ACC112 (cell line): Measurements from ENCODE around the gene MTCL3.

Experiments used
- H2AFZ ChIP-seq: fragments of 200-600 bp; sonication (generic); one replicate; pipeline ENCODE4 v1.6.0; 2017; ENCODE audit warnings: antibody characterized with exemption, low read length; ENCODE audit not compliant: unreplicated experiment
- H3K27ac ChIP-seq: fragments of 200-600 bp; sonication (generic); 2 replicates; pipeline ENCODE4 v1.5.1; 2014; ENCODE audit warnings: low read depth, mild to moderate bottlenecking, antibody characterized with exemption, low read length, moderate library complexity
- H3K27me3 ChIP-seq: fragments of 200-600 bp; sonication (generic); 2 replicates; pipeline ENCODE4 v1.6.1; 2014; ENCODE audit warnings: mild to moderate bottlenecking, antibody characterized with exemption, low read length, moderate library complexity, mixed read lengths; ENCODE audit not compliant: insufficient read depth
- H3K36me3 ChIP-seq: fragments of 200-600 bp; sonication (generic); 2 replicates; pipeline ENCODE4 v1.6.1; 2016; ENCODE audit warnings: mild to moderate bottlenecking, antibody characterized with exemption, low read length, moderate library complexity, mixed read lengths; ENCODE audit not compliant: insufficient read depth
- H3K4me1 ChIP-seq: fragments of 200-600 bp; sonication (generic); one replicate; pipeline ENCODE4 v1.6.1; 2016; ENCODE audit warnings: low read length, mixed read lengths; ENCODE audit not compliant: insufficient read depth, unreplicated experiment, control insufficient read depth
- H3K4me3 ChIP-seq: fragments of 200-600 bp; sonication (generic); 2 replicates; pipeline ENCODE4 v1.5.1; 2014; ENCODE audit warnings: mild to moderate bottlenecking, low read depth, low read length
- H3K79me2 ChIP-seq: fragments of 200-600 bp; sonication (generic); one replicate; pipeline ENCODE4 v1.6.0; 2016; ENCODE audit warnings: low read length; ENCODE audit not compliant: control insufficient read depth, unreplicated experiment, insufficient read depth

Gene MTCL3

GRCh38 chr6:127518710-127519468 lies at the start of gene MTCL3:
TSS of gene MTCL3 (minus strand) at chr6:127519335.
- H3K4me1 ChIP-seq: no peaks in the 10 kb centered on the region
- no peaks in the 10 kb centered on the region for H3K79me2 ChIP-seq
- no peaks in the 10 kb centered on the region for H3K36me3 ChIP-seq
- peak within 1 kb of the TSS; percentile 69 for H3K4me3 ChIP-seq
- no peak within 1 kb of the TSS for H2AFZ ChIP-seq
- peaks cover 63% of the 10 kb centered on the region for H3K27me3 ChIP-seq
- no peak within 1 kb of the TSS for H3K27ac ChIP-seq

- no peaks in the 10 kb centered on the region for H3K27me3 ChIP-seq
- H3K4me1 ChIP-seq: peaks cover 9% of the 10 kb centered on the region
- no peaks in the 10 kb centered on the region for H3K79me2 ChIP-seq
- H2AFZ ChIP-seq: no peak overlapping the region
- no peaks in the 10 kb centered on the region for H3K36me3 ChIP-seq
- H3K27ac ChIP-seq: no peak overlapping the region
- H3K4me3 ChIP-seq: no peak overlapping the region
Observed at GRCh38 chr6:127567476-127567875, 48.3 kb upstream of the MTCL3 start.

GRCh38 chr6:127566651-127567050 lies 47.5 kb upstream of the MTCL3 start:
- Histone ChIP-seq H2AFZ (no peak overlapping the region), H3K36me3 (no peaks in the 10 kb centered on the region), H3K4me3 (no peak overlapping the region), H3K4me1 (peaks cover 13% of the 10 kb centered on the region), H3K27ac (no peak overlapping the region), H3K27me3 (no peaks in the 10 kb centered on the region), H3K79me2 (no peaks in the 10 kb centered on the region)

- H3K4me3 ChIP-seq: no peak overlapping the region
- no peaks in the 10 kb centered on the region for H3K36me3 ChIP-seq
- no peaks in the 10 kb centered on the region for H3K27me3 ChIP-seq
- H3K4me1 ChIP-seq: peaks cover 11% of the 10 kb centered on the region
- H3K27ac ChIP-seq: no peak overlapping the region
- no peaks in the 10 kb centered on the region for H3K79me2 ChIP-seq
- H2AFZ ChIP-seq: no peak overlapping the region
Observed at GRCh38 chr6:127566119-127566518, 47.0 kb upstream of the MTCL3 start.

DNA sequence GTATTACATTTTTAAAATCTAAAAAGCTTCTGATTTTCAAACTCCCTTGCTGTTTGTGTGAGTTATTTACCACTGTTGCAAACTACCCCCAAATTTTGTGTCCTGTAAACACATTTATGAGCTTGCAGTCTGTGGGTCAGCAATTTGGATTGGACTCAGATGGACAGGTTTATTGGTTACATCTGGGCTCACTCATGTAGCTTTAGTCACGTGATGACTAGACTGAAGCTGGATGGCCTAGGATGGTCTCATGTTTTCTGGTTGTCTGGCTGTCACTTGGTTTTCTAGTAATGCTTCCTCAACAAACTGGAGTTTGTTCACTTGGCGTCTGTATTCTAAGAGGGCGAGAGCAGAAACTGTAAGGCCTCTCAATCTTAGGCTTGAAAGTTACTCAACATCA lies 45.6 kb upstream of the MTCL3 start:
- Histone ChIP-seq H3K79me2 (no peaks in the 10 kb centered on the region), H3K4me3 (no peak overlapping the region), H2AFZ (no peak overlapping the region), H3K27ac (no peak overlapping the region), H3K36me3 (no peaks in the 10 kb centered on the region), H3K27me3 (no peaks in the 10 kb centered on the region), H3K4me1 (peaks cover 8% of the 10 kb centered on the region)

DNA sequence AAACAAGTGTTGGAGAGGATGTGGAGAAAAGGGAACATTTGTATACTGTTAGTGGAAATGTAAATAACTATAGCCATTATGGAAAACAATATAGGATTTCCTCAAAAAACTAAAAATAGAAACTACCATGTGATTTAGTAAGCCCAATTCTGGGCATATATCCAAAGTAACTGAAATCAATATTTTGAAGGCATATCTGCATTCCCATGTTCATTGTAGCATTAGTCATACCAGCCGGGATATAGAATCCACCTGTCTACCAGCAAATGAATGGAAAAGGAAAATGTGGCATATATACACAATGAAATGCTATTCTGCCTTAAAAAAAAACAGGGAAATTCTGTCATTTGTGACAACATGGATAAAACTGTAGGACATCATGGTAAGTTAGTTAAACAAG lies 42.5 kb upstream of the MTCL3 start:
- H3K27me3 ChIP-seq: no peaks in the 10 kb centered on the region
- peaks cover 8% of the 10 kb centered on the region for H3K4me1 ChIP-seq
- no peaks in the 10 kb centered on the region for H3K36me3 ChIP-seq
- no peak overlapping the region for H3K4me3 ChIP-seq
- no peak overlapping the region for H2AFZ ChIP-seq
- no peak overlapping the region for H3K27ac ChIP-seq
- H3K79me2 ChIP-seq: no peaks in the 10 kb centered on the region

- Histone ChIP-seq H3K4me1 (peaks cover 7% of the 10 kb centered on the region), H2AFZ (no peak overlapping the region), H3K27ac (no peak overlapping the region), H3K27me3 (no peaks in the 10 kb centered on the region), H3K36me3 (no peaks in the 10 kb centered on the region), H3K79me2 (no peaks in the 10 kb centered on the region), H3K4me3 (no peak overlapping the region)
Observed at GRCh38 chr6:127554435-127555006, 35.4 kb upstream of the MTCL3 start.

DNA sequence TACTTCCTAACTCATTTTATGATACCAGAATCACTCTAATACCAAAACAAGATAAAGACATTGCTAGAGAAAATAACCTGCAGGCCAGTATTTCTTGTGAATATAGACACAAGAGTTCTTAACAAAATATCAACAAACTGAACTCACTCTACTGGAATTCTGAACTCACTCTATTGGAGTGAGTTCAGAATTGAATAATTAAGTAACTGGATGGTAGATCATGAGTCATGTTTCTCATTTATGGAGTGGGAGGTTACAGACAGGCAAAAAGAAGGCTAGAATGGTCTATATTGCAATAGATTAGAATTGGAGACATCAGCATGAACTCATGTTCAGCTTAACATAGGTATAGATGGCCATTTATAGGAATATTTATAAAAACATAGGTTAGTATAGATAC lies 31.3 kb upstream of the MTCL3 start:
- H3K27ac ChIP-seq: no peak overlapping the region
- H3K36me3 ChIP-seq: no peaks in the 10 kb centered on the region
- no peaks in the 10 kb centered on the region for H3K79me2 ChIP-seq
- H3K4me3 ChIP-seq: no peak overlapping the region
- no peak overlapping the region for H2AFZ ChIP-seq
- H3K27me3 ChIP-seq: no peaks in the 10 kb centered on the region
- H3K4me1 ChIP-seq: peaks cover 7% of the 10 kb centered on the region

DNA sequence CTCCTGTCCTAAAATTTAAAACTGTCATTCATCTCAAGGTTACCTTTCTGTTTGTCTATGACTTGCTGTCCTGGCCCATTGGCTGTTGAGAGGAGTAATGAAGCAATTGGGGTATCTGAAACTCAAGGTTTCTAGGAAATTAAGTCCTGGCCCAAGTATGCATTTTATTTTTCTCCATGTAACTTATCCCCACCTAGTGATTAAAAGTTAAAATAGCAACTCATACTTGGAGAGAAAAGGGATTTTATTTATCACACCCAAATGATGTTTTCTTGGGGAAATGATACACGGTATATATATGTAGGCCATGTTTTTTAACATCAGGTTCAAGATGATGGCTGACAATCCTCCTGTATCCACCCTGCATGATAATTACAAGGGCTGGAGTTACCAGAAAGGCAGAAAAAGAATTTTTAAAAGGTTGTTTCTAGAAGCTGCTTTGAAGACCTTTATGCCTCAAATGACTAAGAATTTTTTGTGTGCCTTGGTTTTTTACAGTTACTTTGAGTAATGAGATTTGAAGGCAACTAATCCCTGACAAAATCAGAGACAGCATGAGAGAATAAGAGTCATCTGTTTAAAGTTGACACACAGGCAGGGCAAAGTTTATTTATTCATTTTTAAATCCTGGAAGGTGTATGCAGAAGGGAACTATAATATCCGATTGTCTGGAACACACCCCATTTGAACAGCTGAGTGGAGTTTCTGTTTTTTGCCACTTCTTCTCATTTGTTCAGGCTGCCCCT lies 28.9 kb upstream of the MTCL3 start:
- peaks cover 7% of the 10 kb centered on the region for H3K4me1 ChIP-seq
- no peaks in the 10 kb centered on the region for H3K79me2 ChIP-seq
- H2AFZ ChIP-seq: no peak overlapping the region
- no peaks in the 10 kb centered on the region for H3K36me3 ChIP-seq
- no peak overlapping the region for H3K27ac ChIP-seq
- no peaks in the 10 kb centered on the region for H3K27me3 ChIP-seq
- no peak overlapping the region for H3K4me3 ChIP-seq

- Histone ChIP-seq H3K4me3 (no peak overlapping the region), H3K4me1 (peaks cover 7% of the 10 kb centered on the region), H3K79me2 (no peaks in the 10 kb centered on the region), H3K27ac (no peak overlapping the region), H3K36me3 (no peaks in the 10 kb centered on the region), H2AFZ (no peak overlapping the region), H3K27me3 (no peaks in the 10 kb centered on the region)
Observed at GRCh38 chr6:127547215-127547614, 28.1 kb upstream of the MTCL3 start.

DNA sequence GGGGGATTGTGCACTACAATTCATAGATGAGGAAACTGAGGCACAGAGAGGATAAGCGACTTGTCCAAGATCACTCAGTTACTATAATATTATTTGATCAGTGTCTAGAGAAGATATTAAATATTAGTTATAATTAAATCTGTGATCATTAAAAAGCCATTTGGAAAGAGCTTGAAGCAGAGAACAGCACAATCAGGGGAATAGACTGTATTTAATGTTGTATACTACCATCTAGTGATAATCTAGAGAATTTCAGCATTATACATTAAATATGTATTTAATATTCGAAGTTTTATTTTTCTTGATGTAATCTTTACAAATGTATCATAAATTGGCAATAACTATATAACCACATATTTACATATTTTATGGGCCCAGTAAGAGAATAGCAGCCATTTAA lies 20.1 kb upstream of the MTCL3 start:
- Histone ChIP-seq H3K4me3 (no peak overlapping the region), H2AFZ (no peak overlapping the region), H3K4me1 (no peaks in the 10 kb centered on the region), H3K27ac (no peak overlapping the region), H3K79me2 (no peaks in the 10 kb centered on the region), H3K36me3 (no peaks in the 10 kb centered on the region), H3K27me3 (no peaks in the 10 kb centered on the region)
